Measurements from ENCODE around the gene ZNF644. TPM values are rescaled to one million over a fixed set of nuclear protein-coding genes. Genes with fewer than 3 reads are reported as not detected.

ZNF644 gene
- total RNA-seq (100 to 1,000 TPM in 1 of 2 donors, 10 to 100 TPM in 1; 47.8 to 121 TPM), polyA plus RNA-seq (10 to 100 TPM; 12.2 to 23.1 TPM)
- long read RNA-seq, donor 1, transcript ZNF644-211 (3 exons, 514 nt): major isoform, 11 of 20 reads
- long read RNA-seq, donor 1, partial matches to known transcripts: 7 of 20 reads
- long read RNA-seq, donor 1, other reads (novel, unspliced or antisense): 0 of 20 reads
- long read RNA-seq, donor 2, transcript ZNF644-211 (3 exons, 514 nt): major isoform, 5 of 7 reads
- long read RNA-seq, donor 2, partial matches to known transcripts: 0 of 7 reads
- long read RNA-seq, donor 2, other reads (novel, unspliced or antisense): 0 of 7 reads
- long read RNA-seq, donor 3, full-length matches to known transcripts: 11 of 16 reads
- long read RNA-seq, donor 3, partial matches to known transcripts: 5 of 16 reads
- long read RNA-seq, donor 3, other reads (novel, unspliced or antisense): 0 of 16 reads
- long read RNA-seq, donor 4, partial matches to known transcripts: 0 of 6 reads
- long read RNA-seq, donor 4, other reads (novel, unspliced or antisense): 0 of 6 reads
- long read RNA-seq, donor 5, full-length matches to known transcripts: 17 of 17 reads
- long read RNA-seq, donor 5, partial matches to known transcripts: 0 of 17 reads
- long read RNA-seq, donor 5, other reads (novel, unspliced or antisense): 0 of 17 reads

- no peak for TF ChIP-seq CTCF (IDR thresholded peaks at IDR 0.05; ENCODE audit: control extremely low read depth, extremely low read depth)
- 0 to 1% methylated on average over 70 of the region's 70 CpGs for WGBS, 2 donors
- H3K4me1 ChIP-seq (ENCODE audit: control insufficient read depth in 5 of 5, insufficient read depth in 5 of 5, low read length in 5 of 5): peaks cover 3 to 21% (median 4%) of the 10 kb centered on the region in 5 donors
- peak; percentile 92 for ATAC-seq (ENCODE audit: insufficient read depth, low FRiP score)
- no peaks in the 10 kb centered on the region for H3K9me3 ChIP-seq (ENCODE audit: control insufficient read depth in 4 of 4, insufficient read depth in 3 of 4, low read length in 3 of 4)
- peak within 1 kb of the TSS; percentile 87 for H3K4me3 ChIP-seq
- H3K27me3 ChIP-seq (ENCODE audit: control insufficient read depth in 3 of 3, insufficient read depth in 3 of 3, low read length in 2 of 3): no peaks in the 10 kb centered on the region
- peak within 1 kb of the TSS; percentile 96 for H3K9ac ChIP-seq (ENCODE audit: insufficient read depth in 1 of 2, low read length in 2 of 2)
- H3K27ac ChIP-seq (ENCODE audit: low read depth in 1 of 2, low read length in 1 of 2): peak within 1 kb of the TSS; percentile 99 to 100
- peaks cover 0 to 5% (median 0%) of the 10 kb centered on the region in 4 donors for H3K36me3 ChIP-seq (ENCODE audit: control insufficient read depth in 4 of 4, insufficient read depth in 4 of 4, low read length in 4 of 4)
- DNase-seq: peak; percentile 92 to 95 (median 94)
These were observed at the start of gene ZNF644 for GRCh38 chr1:91021686-91022517. TSS of gene ZNF644 (minus strand) at chr1:91022035. CDS start at chr1:90982353, 39,682 bp downstream.

- no peak for TF ChIP-seq CTCF (IDR thresholded peaks at IDR 0.05; ENCODE audit: control extremely low read depth, extremely low read depth)
- ATAC-seq (ENCODE audit: insufficient read depth, low FRiP score): no peak
- no peak overlapping the region for H3K4me3 ChIP-seq
These were observed 48.5 kb upstream of the ZNF644 start for GRCh38 chr1:91070298-91070697.

GRCh38 chr1:91066538-91066937, 44.7 kb upstream of the ZNF644 start:
- Histone ChIP-seq H3K9ac (ENCODE audit: insufficient read depth in 1 of 2, low read length in 2 of 2) (no peak overlapping the region), H3K36me3 (ENCODE audit: control insufficient read depth in 4 of 4, insufficient read depth in 4 of 4, low read length in 4 of 4) (no peaks in the 10 kb centered on the region), H3K27me3 (ENCODE audit: control insufficient read depth in 3 of 3, insufficient read depth in 3 of 3, low read length in 2 of 3) (no peaks in the 10 kb centered on the region), H3K4me3 (no peak overlapping the region), H3K27ac (ENCODE audit: low read depth in 1 of 2, low read length in 1 of 2) (no peak overlapping the region), H3K4me1 (ENCODE audit: control insufficient read depth in 5 of 5, insufficient read depth in 5 of 5, low read length in 5 of 5) (peaks cover 0 to 8% (median 0%) of the 10 kb centered on the region in 5 donors), H3K9me3 (ENCODE audit: control insufficient read depth in 4 of 4, insufficient read depth in 3 of 4, low read length in 3 of 4) (peaks cover 0 to 3% (median 0%) of the 10 kb centered on the region in 4 donors)
- WGBS, 2 donors: 47 to 70% methylated on average over 1 of the region's 1 CpG
- ATAC-seq (ENCODE audit: insufficient read depth, low FRiP score) (no peak), DNase-seq (no peak)
- TF ChIP-seq CTCF (IDR thresholded peaks at IDR 0.05; ENCODE audit: control extremely low read depth, extremely low read depth): no peak

More at GRCh38 chr1:91070298-91070697, 48.5 kb upstream of the ZNF644 start:
- Histone ChIP-seq H3K9ac (ENCODE audit: insufficient read depth in 1 of 2, low read length in 2 of 2) (peak overlapping the region; percentile 44 to 71), H3K27ac (ENCODE audit: low read depth in 1 of 2, low read length in 1 of 2) (no peak overlapping the region), H3K36me3 (ENCODE audit: control insufficient read depth in 4 of 4, insufficient read depth in 4 of 4, low read length in 4 of 4) (no peaks in the 10 kb centered on the region), H3K4me1 (ENCODE audit: control insufficient read depth in 5 of 5, insufficient read depth in 5 of 5, low read length in 5 of 5) (peaks cover 0 to 8% (median 0%) of the 10 kb centered on the region in 5 donors), H3K9me3 (ENCODE audit: control insufficient read depth in 4 of 4, insufficient read depth in 3 of 4, low read length in 3 of 4) (peaks cover 0 to 3% (median 0%) of the 10 kb centered on the region in 4 donors), H3K27me3 (ENCODE audit: control insufficient read depth in 3 of 3, insufficient read depth in 3 of 3, low read length in 2 of 3) (no peaks in the 10 kb centered on the region)
- 33 to 64% methylated on average over 3 of the region's 3 CpGs for WGBS, 2 donors
- DNase-seq: peak in 2 of 3 donors; percentile 37 to 50

Measured in lung (tissue), 16 donors.